ENCODE data around the gene KCNJ11. TPM values are rescaled to one million over a fixed set of nuclear protein-coding genes. Genes with fewer than 3 reads are reported as not detected.
A peak's percentile ranks its signal among the peaks of the same experiment; 100 is the strongest.
"Not testable (repeated sequence)": the region's sequence is repeated elsewhere in the genome, so short reads cannot be mapped to it uniquely, and the experiment has no call there.

KCNJ11 gene
- under 1 TPM in 1 of 2 donors, not detected in 1; 0.43 TPM for total RNA-seq

DNA sequence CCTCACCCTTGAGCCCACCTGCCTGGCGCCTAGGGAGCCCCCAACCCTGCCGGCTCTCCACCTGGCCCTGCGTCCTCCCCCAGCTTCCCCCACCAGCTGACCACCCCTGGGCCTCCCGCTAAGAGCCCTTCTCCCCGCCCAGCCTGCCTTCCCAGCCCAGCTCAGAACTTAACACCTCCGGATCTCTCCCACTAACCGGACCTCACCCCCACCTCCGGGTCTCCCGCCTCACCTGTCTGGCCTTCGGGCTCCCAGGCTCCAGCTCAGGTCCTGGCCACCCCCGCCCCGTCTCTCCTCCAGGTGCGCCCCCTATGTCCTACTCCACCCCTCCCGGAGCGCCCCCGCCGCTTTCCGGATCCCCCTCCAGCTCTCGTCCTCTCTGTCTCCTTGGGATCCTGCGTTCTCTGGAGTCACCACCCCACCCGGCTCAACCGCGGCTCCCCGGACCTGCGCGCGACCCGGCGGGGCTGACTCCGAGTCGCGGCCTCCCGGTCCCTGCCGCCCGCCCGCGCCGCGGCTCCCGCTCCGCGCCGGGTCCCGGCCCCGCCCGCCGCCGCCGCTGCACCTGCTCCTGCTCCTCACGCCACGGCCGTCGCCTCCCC, at the start of gene KCNJ11:
TSS of gene KCNJ11 (minus strand) at position 51 of the 602 bp plus-strand sequence. CDS start 568 bp downstream, outside the sequence.
- Mint-ChIP-seq H3K36me3 (no peaks in the 10 kb centered on the region), H3K9me3 (no peaks in the 10 kb centered on the region), H3K27ac (no peak within 1 kb of the TSS)
- peak; percentile 62 to 70 for ATAC-seq
- peak in 1 of 2 donors; percentile 9 for DNase-seq (ENCODE audit: low spot score in 2 of 2)

DNA sequence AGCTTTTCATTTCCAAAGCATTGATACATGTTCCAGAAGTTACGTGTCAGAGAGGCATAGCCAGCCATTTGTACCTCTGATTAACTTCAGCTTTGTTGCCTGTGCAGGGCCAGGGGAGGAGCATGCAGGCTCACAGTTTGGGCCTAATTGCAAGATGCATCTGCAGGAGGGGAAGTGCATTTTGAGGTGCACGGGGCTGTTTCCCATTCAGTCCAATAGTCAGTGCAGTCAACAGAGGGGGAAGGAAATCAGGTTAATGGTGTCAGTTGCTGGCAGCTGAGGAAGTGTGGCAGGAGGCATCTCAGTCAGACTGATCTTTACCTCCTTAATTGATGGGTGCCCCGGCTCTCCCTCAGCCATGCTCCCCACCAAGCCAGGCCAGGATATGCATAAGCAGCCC, 48.9 kb upstream of the KCNJ11 start:
- Mint-ChIP-seq H3K9me3 (peaks cover 0 to 5% of the 10 kb centered on the region in 2 donors), H3K27ac (no peak overlapping the region), H3K36me3 (no peaks in the 10 kb centered on the region)
- no peak for ATAC-seq
- DNase-seq (ENCODE audit: low spot score in 2 of 2): no peak

DNA sequence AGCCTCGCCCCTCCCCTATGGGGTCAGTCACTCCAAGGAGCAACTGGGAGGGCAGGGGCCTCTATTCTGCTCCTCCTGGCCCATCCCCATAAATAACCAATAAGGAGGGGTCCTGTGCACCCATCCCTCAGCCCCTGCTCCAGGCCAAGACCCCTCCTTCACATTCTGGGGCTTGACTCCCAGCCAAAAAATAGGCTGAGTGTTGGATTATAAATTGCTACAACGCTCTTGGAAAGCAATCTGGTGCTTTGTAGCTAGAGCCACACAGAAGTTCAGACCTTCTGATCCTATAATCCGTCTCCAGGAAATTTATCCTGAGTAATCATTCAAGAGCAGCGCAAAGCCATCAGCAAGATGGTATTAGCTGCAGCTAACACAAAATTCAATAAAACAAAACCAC, 45.6 kb upstream of the KCNJ11 start:
- Mint-ChIP-seq H3K36me3 (no peaks in the 10 kb centered on the region), H3K9me3 (no peaks in the 10 kb centered on the region), H3K27ac (no peak overlapping the region)
- DNase-seq (ENCODE audit: low spot score in 2 of 2) (no peak), ATAC-seq (no peak)

DNA sequence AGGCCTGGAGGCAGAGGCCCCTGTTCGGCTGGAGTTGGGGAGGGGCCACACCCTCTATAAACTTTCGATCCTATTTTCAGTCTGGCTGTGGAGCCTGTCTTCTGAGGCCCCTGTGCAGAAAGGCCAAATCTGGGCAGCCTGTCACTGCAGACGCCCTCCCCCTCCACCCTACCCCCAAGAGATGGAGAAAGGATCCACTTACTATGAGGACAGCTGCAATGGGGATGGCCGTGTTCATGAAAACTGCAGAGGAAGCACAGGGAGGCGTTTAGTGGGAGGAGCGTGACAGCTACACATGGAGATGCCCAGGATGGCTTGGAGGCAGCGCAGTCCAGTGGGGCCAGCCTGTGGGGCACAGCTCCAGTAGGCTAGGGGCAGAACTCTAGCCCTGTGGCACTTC, 43.5 kb upstream of the KCNJ11 start:
- Mint-ChIP-seq H3K27ac (no peak overlapping the region), H3K36me3 (no peaks in the 10 kb centered on the region), H3K9me3 (no peaks in the 10 kb centered on the region)
- DNase-seq (ENCODE audit: low spot score in 2 of 2) (no peak), ATAC-seq (no peak)

DNA sequence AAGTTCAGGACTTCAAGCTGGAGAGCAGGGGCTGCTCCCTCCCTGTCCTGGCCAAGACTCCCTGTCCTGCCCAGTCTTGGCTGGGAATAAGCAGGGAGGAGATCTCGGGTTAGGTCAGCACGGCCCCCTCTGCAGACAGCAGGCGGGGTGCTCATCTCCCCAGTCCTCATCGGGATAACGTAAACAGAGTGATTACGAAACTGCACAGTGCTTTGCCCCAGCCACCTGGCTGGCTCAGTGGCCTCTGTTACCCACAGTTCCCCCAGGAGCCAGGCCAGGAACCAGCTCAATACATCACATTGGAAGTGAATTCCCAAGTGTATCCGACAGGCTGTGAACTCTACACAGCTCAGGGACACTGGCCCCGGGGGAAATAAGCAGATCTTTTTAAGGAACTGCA, 42.7 kb upstream of the KCNJ11 start:
- DNase-seq (ENCODE audit: low spot score in 2 of 2): no peak
- Mint-ChIP-seq H3K9me3 (no peaks in the 10 kb centered on the region), H3K27ac (no peak overlapping the region)

DNA sequence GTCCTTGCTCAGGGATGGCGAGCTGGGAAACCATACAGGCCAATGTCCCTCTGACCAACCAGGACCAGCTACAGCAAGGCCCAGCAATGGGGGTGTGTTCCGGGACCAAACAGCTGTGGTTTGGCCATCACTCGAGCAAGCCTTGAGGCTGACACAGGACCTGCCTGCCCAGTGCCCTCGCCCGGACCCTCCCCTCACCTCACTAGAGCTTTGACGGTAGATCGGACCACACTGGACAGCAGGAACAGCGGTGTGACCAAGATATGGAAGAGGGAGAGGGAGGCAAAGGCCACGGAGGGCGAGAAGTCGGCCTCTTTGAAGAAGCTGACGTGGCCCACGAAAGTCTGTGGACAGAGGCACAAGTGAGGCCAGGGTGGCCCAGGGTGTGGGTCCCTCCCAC, 42.2 kb upstream of the KCNJ11 start:
- Mint-ChIP-seq H3K27ac (no peak overlapping the region), H3K36me3 (no peaks in the 10 kb centered on the region), H3K9me3 (no peaks in the 10 kb centered on the region)
- DNase-seq (ENCODE audit: low spot score in 2 of 2) (no peak), ATAC-seq (no peak)

More for the DNA sequence above, 42.7 kb upstream of the KCNJ11 start:
- no peaks in the 10 kb centered on the region for H3K36me3 Mint-ChIP-seq
- ATAC-seq: no peak

DNA sequence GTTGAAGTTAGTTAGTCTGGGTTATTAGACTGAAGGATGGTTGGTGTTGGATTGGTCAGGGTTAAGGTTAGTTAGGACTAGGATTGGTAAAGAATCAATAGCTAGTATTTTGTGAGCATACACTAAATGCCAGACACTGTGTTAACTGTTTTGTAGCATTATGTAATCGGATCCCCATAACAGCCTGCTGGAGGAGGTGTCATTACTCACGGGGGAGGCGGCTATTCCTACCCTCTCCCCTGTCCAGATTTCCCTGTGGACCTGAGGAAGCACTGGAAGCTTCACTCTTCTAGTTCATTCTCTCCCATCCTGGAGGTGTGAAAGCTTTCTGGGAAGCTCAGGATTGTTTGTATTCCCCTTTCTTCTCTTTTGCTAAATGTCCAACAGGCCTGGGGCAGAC, 40.5 kb upstream of the KCNJ11 start:
- no peak for DNase-seq (ENCODE audit: low spot score in 2 of 2)
- Mint-ChIP-seq H3K27ac (no peak overlapping the region), H3K36me3 (no peaks in the 10 kb centered on the region), H3K9me3 (no peaks in the 10 kb centered on the region)
- ATAC-seq: no peak

DNA sequence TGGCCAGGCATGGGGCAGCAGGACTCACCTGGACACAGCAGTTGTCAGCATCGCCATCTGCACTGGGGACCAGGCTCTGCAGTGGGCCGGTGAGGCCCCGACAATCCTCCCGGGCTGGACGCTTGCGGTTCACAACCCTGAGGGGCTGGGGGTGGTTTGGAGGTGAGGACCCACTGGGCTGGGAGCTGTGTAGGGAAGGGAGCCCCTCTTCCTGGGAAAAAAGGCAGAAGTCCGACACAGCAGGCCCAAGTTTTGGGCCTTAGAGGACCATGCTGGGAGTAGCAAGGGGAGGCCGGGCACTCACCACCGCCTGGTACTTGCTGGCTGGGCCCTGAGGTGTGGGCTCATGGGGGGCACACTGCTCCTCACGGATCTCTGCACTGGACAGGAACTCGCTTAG, 39.8 kb upstream of the KCNJ11 start:
- no peaks in the 10 kb centered on the region for H3K9me3 Mint-ChIP-seq
- no peak for DNase-seq (ENCODE audit: low spot score in 2 of 2)
- H3K36me3 Mint-ChIP-seq: no peaks in the 10 kb centered on the region
- no peak for ATAC-seq
- H3K27ac Mint-ChIP-seq: no peak overlapping the region

DNA sequence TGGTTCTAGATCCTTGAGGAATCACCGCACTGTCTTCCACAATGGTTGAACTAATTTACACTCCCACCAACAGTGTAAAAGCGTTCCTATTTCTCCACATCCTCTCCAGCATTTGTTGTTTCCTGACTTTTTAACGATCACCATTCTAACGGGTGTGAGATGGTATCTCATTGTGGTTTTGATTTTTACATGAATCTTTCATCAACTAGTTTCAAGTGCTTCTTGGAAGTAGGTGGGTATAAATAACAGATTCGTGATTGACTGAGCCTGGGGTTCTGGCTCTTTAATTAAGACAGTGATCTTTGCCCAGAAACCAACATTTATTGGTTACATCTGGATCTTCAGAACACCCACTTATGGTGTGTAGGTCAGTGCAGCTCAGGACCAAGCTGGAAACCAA, 37.8 kb upstream of the KCNJ11 start:
- not testable (repeated sequence) for DNase-seq (ENCODE audit: low spot score in 2 of 2); ATAC-seq; H3K27ac Mint-ChIP-seq; H3K9me3 Mint-ChIP-seq; H3K36me3 Mint-ChIP-seq

DNA sequence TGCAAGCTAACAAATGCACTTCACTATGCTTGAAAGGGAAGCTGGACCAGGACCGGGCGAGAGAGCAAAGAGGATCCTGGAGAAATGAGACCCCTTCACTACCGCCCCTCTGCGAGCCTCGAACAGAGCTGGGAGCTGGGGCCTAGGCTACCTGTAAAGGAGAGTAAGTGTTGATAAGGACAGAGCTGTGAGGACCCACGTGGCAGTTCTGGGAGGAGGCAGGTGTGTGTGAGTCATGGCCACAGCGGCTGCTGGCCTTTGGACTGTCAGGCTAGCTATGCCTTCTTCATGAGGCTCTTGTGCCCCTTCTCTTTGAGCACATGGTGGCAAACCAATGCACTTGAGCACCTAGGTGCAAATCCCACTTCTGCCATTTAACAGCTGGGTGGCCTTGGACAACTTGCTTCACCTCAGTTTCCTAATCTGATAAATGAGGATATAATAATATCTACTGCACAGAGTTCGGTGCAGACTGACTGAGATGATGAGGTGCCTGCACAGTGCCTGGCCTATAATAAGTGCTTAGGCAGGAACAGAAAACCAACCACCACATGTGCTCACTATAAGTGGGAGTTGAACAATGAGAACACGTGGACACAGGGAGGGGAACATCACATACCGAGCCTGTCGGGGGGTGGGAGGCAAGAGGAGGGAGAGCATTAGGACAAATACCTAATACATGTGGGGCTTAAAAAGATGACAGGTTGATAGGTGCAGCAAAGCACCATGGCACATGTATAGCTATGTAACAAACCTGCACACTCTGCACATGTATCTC, 35.3 kb upstream of the KCNJ11 start:
- Mint-ChIP-seq H3K27ac (no peak overlapping the region), H3K36me3 (no peaks in the 10 kb centered on the region), H3K9me3 (no peaks in the 10 kb centered on the region)
- no peak for DNase-seq (ENCODE audit: low spot score in 2 of 2)
- no peak for ATAC-seq

DNA sequence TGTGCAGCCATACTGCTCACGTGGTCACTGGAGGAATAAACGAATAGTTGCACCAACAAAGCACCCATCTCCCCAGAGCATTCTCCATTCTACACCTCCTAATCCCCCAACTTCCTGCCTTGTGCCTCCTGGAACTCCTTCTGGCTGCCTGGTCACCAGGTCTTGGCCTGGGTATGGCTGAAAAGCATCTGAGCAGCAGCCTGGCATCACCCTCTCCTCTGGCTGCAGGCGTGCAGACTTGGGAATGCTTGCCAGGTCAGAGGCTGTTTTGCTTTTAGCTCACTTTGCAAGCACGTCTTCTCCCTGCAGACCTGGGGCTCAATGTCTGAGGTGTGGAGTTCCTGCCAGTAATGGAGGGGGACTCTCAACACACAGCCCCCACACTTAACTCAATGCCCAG, 33.3 kb upstream of the KCNJ11 start:
- DNase-seq (ENCODE audit: low spot score in 2 of 2) (no peak), ATAC-seq (no peak)
- H3K36me3 Mint-ChIP-seq: no peaks in the 10 kb centered on the region
- H3K9me3 Mint-ChIP-seq: no peaks in the 10 kb centered on the region
- no peak overlapping the region for H3K27ac Mint-ChIP-seq

DNA sequence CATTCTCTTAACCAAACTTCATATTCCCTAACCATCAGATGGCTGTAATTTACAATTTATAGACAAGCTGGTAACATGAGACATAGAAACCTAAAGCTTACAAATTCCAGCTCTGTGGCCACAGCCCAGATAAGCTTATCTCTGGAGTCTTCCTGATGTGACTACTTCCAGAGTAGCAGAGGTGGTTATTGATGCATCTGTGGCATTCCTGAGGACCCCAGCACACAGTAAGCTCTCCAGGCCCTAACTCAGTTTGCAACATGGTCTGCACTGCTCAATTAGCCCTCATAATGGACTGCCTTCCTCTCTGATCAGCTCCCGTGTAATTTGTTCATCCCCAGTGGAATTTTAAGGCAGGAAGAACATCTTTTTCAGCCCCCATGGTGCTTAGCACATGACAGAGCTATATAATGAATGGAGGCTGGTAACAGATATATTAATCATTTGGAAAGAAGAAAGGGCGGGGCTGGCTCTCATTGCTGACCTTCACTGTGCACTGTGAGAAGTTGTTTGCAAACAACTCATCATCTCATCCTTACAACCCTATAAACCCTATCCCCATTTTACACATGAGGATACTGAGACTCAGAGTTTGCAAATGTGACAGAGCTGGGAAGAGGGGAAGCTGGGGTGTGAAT, 30.1 kb upstream of the KCNJ11 start:
- Mint-ChIP-seq H3K27ac (no peak overlapping the region), H3K9me3 (no peaks in the 10 kb centered on the region), H3K36me3 (no peaks in the 10 kb centered on the region)
- no peak for ATAC-seq
- DNase-seq (ENCODE audit: low spot score in 2 of 2): no peak

DNA sequence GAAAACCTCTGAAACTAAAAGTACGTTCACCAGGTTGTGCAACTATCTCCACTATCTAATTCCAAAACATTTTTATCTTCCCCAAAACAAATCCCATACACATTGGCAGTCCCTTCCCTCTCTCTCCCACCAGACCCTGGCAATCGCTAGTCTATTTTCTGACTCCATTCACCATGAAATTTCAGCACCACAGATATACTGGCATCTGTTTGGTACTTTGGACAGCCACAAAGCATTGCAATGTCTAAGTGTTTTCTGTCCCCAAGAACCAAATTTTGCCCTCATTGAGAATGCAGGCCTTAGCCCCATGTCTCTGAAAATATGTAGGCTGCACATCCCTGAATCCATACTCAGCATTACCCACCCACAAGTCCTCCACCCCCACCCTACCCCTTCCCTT, 28.0 kb upstream of the KCNJ11 start:
- Mint-ChIP-seq H3K9me3 (no peaks in the 10 kb centered on the region), H3K27ac (no peak overlapping the region), H3K36me3 (no peaks in the 10 kb centered on the region)
- ATAC-seq: no peak
- no peak for DNase-seq (ENCODE audit: low spot score in 2 of 2)

DNA sequence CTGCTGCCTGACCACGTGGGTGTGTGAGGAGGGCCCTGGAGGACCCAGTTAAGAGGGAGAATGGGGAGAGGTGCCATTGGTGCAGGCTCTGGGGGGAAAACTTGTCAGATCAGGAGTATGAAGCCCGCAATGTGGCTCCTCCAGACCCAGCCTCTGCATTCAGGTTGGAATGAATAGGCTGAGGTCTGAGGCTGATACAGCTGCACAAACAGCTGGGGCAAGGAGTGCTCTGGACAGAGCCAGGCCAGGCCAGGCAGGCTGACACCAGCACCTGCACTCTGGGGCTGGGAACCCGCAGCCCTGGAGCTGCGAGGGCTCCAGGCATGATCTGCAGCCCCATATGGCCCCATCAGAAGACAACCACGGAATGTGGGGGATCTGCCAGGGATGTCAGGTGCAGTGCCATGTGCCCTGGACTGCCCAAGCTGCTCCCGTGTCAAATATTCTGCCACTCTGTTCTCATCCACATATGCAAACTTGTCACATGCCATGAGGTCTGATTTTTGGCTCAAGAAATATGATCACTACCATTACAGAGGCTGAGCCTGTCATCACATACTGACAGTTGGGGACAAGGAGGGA, 27.2 kb upstream of the KCNJ11 start:
- Mint-ChIP-seq H3K27ac (no peak overlapping the region), H3K36me3 (no peaks in the 10 kb centered on the region), H3K9me3 (no peaks in the 10 kb centered on the region)
- DNase-seq (ENCODE audit: low spot score in 2 of 2) (no peak), ATAC-seq (no peak)

DNA sequence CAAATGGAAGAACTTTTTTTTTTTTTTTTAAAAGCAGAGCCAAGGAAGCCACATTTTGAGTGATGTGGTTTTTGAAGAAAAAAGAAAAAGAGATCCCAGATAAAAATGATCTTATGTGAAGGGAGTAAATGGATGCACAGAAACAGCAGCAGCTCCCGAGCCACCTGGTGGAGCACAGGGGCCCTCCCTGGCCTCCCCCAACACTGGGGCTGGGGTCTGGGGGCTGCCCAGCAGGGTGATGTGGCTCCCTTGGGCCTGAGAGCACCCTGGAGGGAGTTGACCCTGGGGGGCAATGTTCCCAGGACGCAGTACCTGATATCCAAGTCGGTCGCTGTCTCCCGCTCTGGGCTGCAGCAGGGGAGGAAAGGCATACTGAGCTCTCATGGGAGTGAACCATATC, 26.5 kb upstream of the KCNJ11 start:
- Mint-ChIP-seq H3K27ac (no peak overlapping the region), H3K36me3 (no peaks in the 10 kb centered on the region), H3K9me3 (no peaks in the 10 kb centered on the region)
- DNase-seq (ENCODE audit: low spot score in 2 of 2) (no peak), ATAC-seq (no peak)

DNA sequence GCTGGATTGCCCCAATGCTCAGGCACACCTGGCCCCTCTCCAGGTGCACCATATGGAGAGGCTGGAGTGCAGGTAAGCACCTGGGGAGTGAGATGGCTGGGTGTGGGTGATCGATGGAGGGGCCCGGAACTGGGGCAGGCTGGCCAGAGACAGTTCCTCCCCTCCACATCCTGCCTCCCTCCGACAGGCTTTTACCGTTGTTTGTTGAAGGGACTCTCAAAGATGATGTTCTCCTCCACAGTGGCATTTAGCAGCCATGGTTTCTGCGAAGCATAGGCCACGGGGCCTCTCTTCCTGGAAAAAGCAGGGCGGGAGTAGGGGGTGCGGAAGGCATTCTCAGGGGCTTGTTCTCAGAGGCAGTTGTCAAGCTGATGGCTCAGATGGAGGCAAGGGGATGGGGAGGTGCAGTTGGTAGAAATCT, 25.9 kb upstream of the KCNJ11 start:
- no peaks in the 10 kb centered on the region for H3K36me3 Mint-ChIP-seq
- no peaks in the 10 kb centered on the region for H3K9me3 Mint-ChIP-seq
- ATAC-seq (no peak), DNase-seq (ENCODE audit: low spot score in 2 of 2) (no peak)
- H3K27ac Mint-ChIP-seq: no peak overlapping the region

Measured in activated naive CD4-positive, alpha-beta T cell treated with anti-CD3 and anti-CD28 coated beads, Interleukin-2, amount 50 U/mL, for 72 hours (primary cell).